Endothelial cell of umbilical vein (primary cell): ENCODE data around the gene CA6. TPM values are rescaled to one million over a fixed set of nuclear protein-coding genes. Genes with fewer than 3 reads are reported as not detected.

ENCODE experiments used
- BruUV-seq: library from RNA; stranded (reverse); fragments of 400-500 nt; replicated peaks from 2 replicates; lab custom pipeline; 2021; lab: Mats Ljungman, UMichigan
- CTCF ChIA-PET: fragments of 300-600, 350-600 bp; sonication (Branson Sonifier 250); formaldehyde crosslinking; loops from one replicate; lab custom pipeline; 2021; ENCODE audit warnings: antibody characterized with exemption, inconsistent platforms; lab: Charles Lee
- POLR2A ChIA-PET: fragments of 300-600, 350-600 bp; sonication (Branson Sonifier 250); formaldehyde crosslinking; loops from one replicate; lab custom pipeline; 2021; ENCODE audit warnings: antibody characterized with exemption, inconsistent platforms; lab: Charles Lee
- DNase-seq: peaks from one replicate; pipeline ENCODE4 v3.0.0-alpha.2; 2011; ENCODE audit warnings: low read depth, low spot score
- FAIRE-seq: peaks from 2 replicates; lab custom pipeline; 2011; peaks lifted over from hg19 to GRCh38; lab: Jason Lieb, UNC
- H2AFZ ChIP-seq: 2 replicates; pipeline ENCODE4 v1.6.0; 2012; ENCODE audit warnings: low read depth, low read length, control low read depth, inconsistent platforms
- H3K27ac ChIP-seq: 2 replicates; pipeline ENCODE4 v1.5.1; 2011; ENCODE audit warnings: low read depth, mild to moderate bottlenecking, control low read depth, low read length, moderate library complexity; ENCODE audit not compliant: insufficient read depth
- H3K27me3 ChIP-seq, 2 experiments: 2 replicates each; pipeline versions ENCODE4 v1.6.0 to v1.6.1; 2011; ENCODE audit warnings: low read length in 2 of 2, mixed read lengths in 1 of 2; ENCODE audit not compliant: control insufficient read depth in 2 of 2, insufficient read depth in 2 of 2
- H3K36me3 ChIP-seq, 2 experiments: 2 replicates in 1 of 2; 3 replicates in 1 of 2; pipeline ENCODE4 v1.5.1; 2011; ENCODE audit warnings: low read length in 2 of 2, mild to moderate bottlenecking in 1 of 2, moderate library complexity in 1 of 2; ENCODE audit not compliant: control insufficient read depth in 2 of 2, insufficient read depth in 2 of 2; ENCODE audit errors: extremely low read depth in 1 of 2
- H3K4me1 ChIP-seq: 3 replicates; pipeline ENCODE4 v1.5.1; 2011; ENCODE audit warnings: mild to moderate bottlenecking, low read length; ENCODE audit not compliant: control insufficient read depth, insufficient read depth; ENCODE audit errors: extremely low read depth
- H3K4me2 ChIP-seq: 2 replicates; pipeline ENCODE4 v1.6.1; 2011; ENCODE audit warnings: low read length, control low read depth, mixed read lengths; ENCODE audit not compliant: insufficient read depth
- H3K4me3 ChIP-seq, 3 experiments: fragments of 200-600 bp in 1 of 3; sonication (generic), shearing (Covaris generic) in 1 of 3; replicated peaks in 1 of 3; 2 replicates each; pipeline ENCODE4 v1.5.1; 2011 to 2016; ENCODE audit warnings: control low read depth in 3 of 3, low read length in 3 of 3, mild to moderate bottlenecking in 2 of 3, inconsistent platforms in 1 of 3, low read depth in 1 of 3, moderate library complexity in 1 of 3; ENCODE audit not compliant: insufficient read depth in 1 of 3
- H3K79me2 ChIP-seq: 2 replicates; pipeline ENCODE4 v1.6.0; 2012; ENCODE audit warnings: low read length, inconsistent platforms; ENCODE audit not compliant: control insufficient read depth, insufficient read depth
- H3K9ac ChIP-seq: replicated peaks from 2 replicates; pipeline ENCODE3; 2011; ENCODE audit warnings: low read length, control low read depth; ENCODE audit not compliant: insufficient read depth; ENCODE audit errors: extremely low read depth
- H3K9me1 ChIP-seq: replicated peaks from 3 replicates; pipeline ENCODE4 v1.6.0; 2011; ENCODE audit warnings: mild to moderate bottlenecking, low read length; ENCODE audit not compliant: control insufficient read depth, insufficient read depth; ENCODE audit errors: extremely low read depth
- H3K9me3 ChIP-seq: replicated peaks from 2 replicates; pipeline ENCODE4 v1.5.1; 2012; ENCODE audit warnings: low read length, inconsistent platforms; ENCODE audit not compliant: control insufficient read depth, insufficient read depth
- H4K20me1 ChIP-seq: replicated peaks from 2 replicates; pipeline ENCODE3; 2011; ENCODE audit warnings: mild to moderate bottlenecking, low read length; ENCODE audit not compliant: control insufficient read depth, insufficient read depth; ENCODE audit errors: extremely low read depth
- CTCF ChIP-seq, 2 donors: IDR thresholded peaks; 1 replicate in 1 of 2; 2 replicates in 1 of 2; pipeline ENCODE4 v1.5.1; 2011; ENCODE audit warnings: low read length in 2 of 2, mild to moderate bottlenecking in 2 of 2, moderate library complexity in 2 of 2, control low read depth in 1 of 2, inconsistent platforms in 1 of 2, low read depth in 1 of 2; ENCODE audit not compliant: insufficient read depth in 1 of 2; ENCODE audit errors: extremely low read depth in 1 of 2
- EZH2 ChIP-seq: IDR thresholded peaks from 2 replicates; pipeline ENCODE4 v1.6.1; 2012; ENCODE audit warnings: borderline replicate concordance, low read depth, mild to moderate bottlenecking, moderate library complexity, low read length, inconsistent platforms; ENCODE audit not compliant: severe bottlenecking
- FOS ChIP-seq: IDR thresholded peaks from 2 replicates; pipeline ENCODE4 v1.6.1; 2011; ENCODE audit warnings: mild to moderate bottlenecking, low read length, moderate library complexity, borderline replicate concordance; ENCODE audit not compliant: insufficient read depth
- GATA2 ChIP-seq: IDR thresholded peaks from 2 replicates; pipeline ENCODE4 v1.7.0; 2011; ENCODE audit warnings: low read depth, mild to moderate bottlenecking, moderate library complexity, mixed read lengths, low read length; ENCODE audit not compliant: insufficient read length, insufficient read depth
- JUN ChIP-seq: IDR thresholded peaks from 2 replicates; pipeline ENCODE4 v1.6.1; 2011; ENCODE audit warnings: borderline replicate concordance, low read depth; ENCODE audit not compliant: insufficient read length, insufficient read depth
- MAX ChIP-seq: IDR thresholded peaks from 2 replicates; pipeline ENCODE4 v1.6.1; 2011; ENCODE audit not compliant: insufficient read depth, insufficient read length
- MYC ChIP-seq: IDR thresholded peaks from one replicate; pipeline ENCODE4 v1.6.1; 2011; ENCODE audit warnings: mild to moderate bottlenecking, low read depth, low read length
- POLR2A ChIP-seq: IDR thresholded peaks from 2 replicates; pipeline ENCODE4 v1.6.1; 2012; ENCODE audit warnings: low read depth, mild to moderate bottlenecking, control low read depth, low read length
- POLR2AphosphoS5 ChIP-seq: IDR thresholded peaks from 2 replicates; pipeline ENCODE4 v1.6.1; 2012; ENCODE audit warnings: low read depth, mild to moderate bottlenecking, control low read depth, low read length, moderate library complexity; ENCODE audit not compliant: insufficient read depth
- dilution Hi-C: fragments of 300-500 bp; cut with MboI; formaldehyde crosslinking; loops from one replicate; pipeline ENCODE4 v1.15.0; 2019; ENCODE audit warnings: low sequenced_read_pairs; ENCODE audit not compliant: extremely low pct_ligation_motif_present
- intact Hi-C: fragments of 100-400 bp; cut with micrococcal nuclease; formaldehyde crosslinking; loops from one replicate; pipeline ENCODE4 v1.10.0; 2022
- polyA plus RNA-seq, 4 experiments: library from polyadenylated mRNA; depleted of rRNA in 3 of 4; stranded (reverse) in 3 of 4; unstranded in 1 of 4; fragments of >200 nt; gene quantifications; 2 replicates each; pipeline versions ENCODE4 v1.2.1 to v1.2.3, GENCODE V29; 2011 to 2012; ENCODE audit warnings: missing spikeins in 1 of 4
- total RNA-seq: library from RNA; stranded (reverse); gene quantifications from 2 replicates; pipeline ENCODE4 v1.2.3, GENCODE V29; 2021

CA6 gene
- total and polyA plus RNA-seq, 2 donors (not counting 3 experiments of a cell fraction or from before 2014, with no cell fraction given), result not detected

GRCh38 chr1:8938232-8938999 is 7.3 kb upstream of the CA6 start:
- Histone ChIP-seq H3K4me3 (no peak overlapping the region), H4K20me1 (no peaks in the 10 kb centered on the region), H3K4me1 (peaks cover 8% of the 10 kb centered on the region), H3K27me3 (no peaks in the 10 kb centered on the region), H3K4me2 (no peak overlapping the region), H3K36me3 (no peaks in the 10 kb centered on the region), H2AFZ (peak overlapping the region; percentile 44), H3K9me3 (no peaks in the 10 kb centered on the region), H3K9ac (no peak overlapping the region), H3K79me2 (no peaks in the 10 kb centered on the region), H3K27ac (no peak overlapping the region), H3K9me1 (no peaks in the 10 kb centered on the region)
- CTCF ChIA-PET, result interaction anchor here (1.1 to 3.8 kb wide), 6 partner anchors 13 to 66 kb away, joined by 4 to 33 read pairs (median 6); no protein-coding TSS in a partner anchor
- FAIRE-seq (no peak), DNase-seq (peak; percentile 33)
- POLR2A ChIA-PET, result no interaction called here
- TF ChIP-seq POLR2A (no peak), CTCF (IDR thresholded peaks at IDR 0.05; ENCODE audit: extremely low read depth in 1 of 2, insufficient read depth in 1 of 2, low read depth in 1 of 2, low read length in 2 of 2) (no peak), JUN (no peak), EZH2 (no peak)
- dilution Hi-C loops, result no loop called here
- intact Hi-C loops, result no loop called here
- no TSS peak for BruUV-seq

- no peak for FAIRE-seq
These were observed 6.7 kb upstream of the CA6 start for GRCh38 chr1:8939000-8939265.

More at GRCh38 chr1:8939000-8939265, 6.7 kb upstream of the CA6 start:
- no peak for DNase-seq
- BruUV-seq, result no TSS peak
- no peaks in the 10 kb centered on the region for H3K79me2 ChIP-seq
- no peak overlapping the region for H3K4me3 ChIP-seq
- no peak overlapping the region for H3K4me2 ChIP-seq
- H3K4me1 ChIP-seq, result peaks cover 12% of the 10 kb centered on the region
- POLR2A ChIA-PET, result no interaction called here
- no peaks in the 10 kb centered on the region for H3K9me3 ChIP-seq
- CTCF ChIA-PET, result interaction anchor here (0.9 to 3.8 kb wide), 4 partner anchors 24 to 66 kb away, joined by 4 to 33 read pairs (median 5); no protein-coding TSS in a partner anchor
- no peak for TF ChIP-seq MYC
- no peak for TF ChIP-seq MAX
- TF ChIP-seq CTCF (IDR thresholded peaks at IDR 0.05; ENCODE audit: extremely low read depth in 1 of 2, insufficient read depth in 1 of 2, low read depth in 1 of 2, low read length in 2 of 2), result no peak
- no peak for TF ChIP-seq POLR2AphosphoS5
- no peak for TF ChIP-seq JUN
- TF ChIP-seq EZH2, result no peak
- no peak for TF ChIP-seq POLR2A
- TF ChIP-seq FOS, result no peak
- TF ChIP-seq GATA2, result no peak
- no peak overlapping the region for H3K27ac ChIP-seq
- dilution Hi-C loops, result no loop called here
- intact Hi-C loops, result no loop called here
- no peaks in the 10 kb centered on the region for H4K20me1 ChIP-seq
- no peak overlapping the region for H3K9ac ChIP-seq
- H3K36me3 ChIP-seq, result no peaks in the 10 kb centered on the region
- H3K27me3 ChIP-seq, result no peaks in the 10 kb centered on the region
- H2AFZ ChIP-seq, result no peak overlapping the region
- H3K9me1 ChIP-seq, result no peaks in the 10 kb centered on the region
